Measurements from ENCODE around the gene PANX2.
"Not testable (repeated sequence)": the region's sequence is repeated elsewhere in the genome, so short reads cannot be mapped to it uniquely, and the experiment has no call there.

PANX2 gene

DNA sequence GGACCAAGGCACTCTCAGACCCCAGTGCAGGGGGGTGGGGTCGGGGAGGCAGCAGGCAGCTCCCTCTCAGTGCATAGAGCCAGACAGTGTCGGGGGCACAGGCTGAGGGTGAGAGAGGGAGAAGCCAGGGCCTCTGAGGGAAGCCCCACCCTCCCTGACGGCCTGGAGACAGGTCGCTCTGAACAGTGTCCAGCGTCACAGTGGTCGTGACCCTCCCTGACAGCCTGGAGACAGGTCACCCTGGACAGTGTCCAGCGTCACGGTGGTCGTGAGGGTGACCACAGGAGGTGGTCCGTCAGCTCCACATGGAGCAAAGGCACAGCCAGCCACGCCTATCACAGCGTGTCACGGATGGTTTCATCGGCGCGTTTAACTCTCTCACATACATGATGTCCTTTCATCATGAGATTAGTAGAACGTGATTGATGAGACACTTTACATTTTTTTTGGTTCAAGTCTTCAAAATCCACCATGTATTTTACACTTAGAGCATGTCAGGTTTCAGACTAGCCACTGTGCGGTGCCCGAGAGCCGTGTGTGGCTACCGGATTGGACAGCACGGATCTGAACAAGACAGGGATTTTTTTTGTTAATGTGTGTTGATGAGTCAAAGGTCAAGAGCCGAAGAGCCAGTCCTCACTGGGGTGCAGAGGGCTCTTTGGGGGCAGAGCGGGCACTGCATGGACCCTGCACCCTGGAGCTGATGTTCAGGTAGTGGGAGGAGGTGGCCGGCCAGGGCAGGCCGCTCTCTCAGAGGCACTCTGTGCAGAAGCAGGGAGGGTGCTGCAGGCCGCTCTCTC is 23.9 kb upstream of the PANX2 start:
- in situ Hi-C loops (cut with MboI; ENCODE audit: low sequenced_read_pairs) = no loop called here

DNA sequence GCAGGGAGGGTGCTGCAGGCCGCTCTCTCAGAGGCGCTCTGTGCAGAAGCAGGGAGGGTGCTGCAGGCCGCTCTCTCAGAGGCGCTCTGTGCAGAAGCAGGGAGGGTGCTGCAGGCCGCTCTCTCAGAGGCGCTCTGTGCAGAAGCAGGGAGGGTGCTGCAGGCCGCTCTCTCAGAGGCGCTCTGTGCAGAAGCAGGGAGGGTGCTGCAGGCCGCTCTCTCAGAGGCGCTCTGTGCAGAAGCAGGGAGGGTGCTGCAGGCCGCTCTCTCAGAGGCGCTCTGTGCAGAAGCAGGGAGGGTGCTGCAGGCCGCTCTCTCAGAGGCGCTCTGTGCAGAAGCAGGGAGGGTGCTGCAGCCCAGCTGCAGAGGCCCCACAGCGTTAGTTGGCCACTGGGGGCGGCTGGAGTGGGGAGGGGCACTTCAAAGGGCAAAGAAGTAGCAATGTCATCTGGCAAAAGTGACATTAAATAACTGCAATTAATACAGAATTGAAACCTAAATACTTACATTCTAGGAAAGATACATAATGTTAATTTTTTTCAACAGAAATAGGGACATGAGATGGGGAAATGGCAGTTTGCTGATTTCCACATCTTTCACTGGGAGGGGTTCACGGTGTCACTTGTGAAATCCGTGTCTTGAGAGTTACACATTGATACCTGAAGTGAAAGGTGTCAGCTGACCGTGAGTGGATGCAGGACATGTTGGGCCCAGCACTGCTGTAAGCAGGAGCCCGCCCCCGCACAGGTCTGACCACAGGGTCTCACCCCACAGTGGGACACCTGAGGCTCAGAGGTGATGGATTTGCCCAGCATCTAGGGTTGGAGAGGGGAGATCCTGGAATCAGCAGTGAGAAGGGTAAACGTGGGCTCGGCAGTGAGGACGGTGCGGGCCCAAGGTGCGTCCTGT is 23.0 kb upstream of the PANX2 start:
- in situ Hi-C loops (cut with MboI; ENCODE audit: low sequenced_read_pairs) = not testable (repeated sequence)

DNA sequence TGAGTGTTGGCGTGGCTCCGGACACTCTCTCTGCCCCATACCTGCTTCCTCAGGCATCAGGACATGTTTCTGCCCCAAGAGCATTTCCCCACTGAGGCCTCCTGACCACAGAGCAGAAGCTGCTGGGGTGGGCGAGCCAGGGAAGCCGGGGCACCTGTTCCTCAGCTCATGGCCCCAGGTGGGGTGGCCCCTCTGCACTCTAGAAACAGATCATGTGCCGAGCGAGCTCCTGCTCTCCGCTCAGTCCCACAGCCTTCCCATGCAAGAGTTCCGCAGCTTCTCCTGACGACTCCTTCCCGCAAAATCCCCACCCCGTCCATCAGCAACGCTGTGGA is 22.4 kb upstream of the PANX2 start:
- in situ Hi-C loops (cut with MboI; ENCODE audit: low sequenced_read_pairs) = no loop called here

DNA sequence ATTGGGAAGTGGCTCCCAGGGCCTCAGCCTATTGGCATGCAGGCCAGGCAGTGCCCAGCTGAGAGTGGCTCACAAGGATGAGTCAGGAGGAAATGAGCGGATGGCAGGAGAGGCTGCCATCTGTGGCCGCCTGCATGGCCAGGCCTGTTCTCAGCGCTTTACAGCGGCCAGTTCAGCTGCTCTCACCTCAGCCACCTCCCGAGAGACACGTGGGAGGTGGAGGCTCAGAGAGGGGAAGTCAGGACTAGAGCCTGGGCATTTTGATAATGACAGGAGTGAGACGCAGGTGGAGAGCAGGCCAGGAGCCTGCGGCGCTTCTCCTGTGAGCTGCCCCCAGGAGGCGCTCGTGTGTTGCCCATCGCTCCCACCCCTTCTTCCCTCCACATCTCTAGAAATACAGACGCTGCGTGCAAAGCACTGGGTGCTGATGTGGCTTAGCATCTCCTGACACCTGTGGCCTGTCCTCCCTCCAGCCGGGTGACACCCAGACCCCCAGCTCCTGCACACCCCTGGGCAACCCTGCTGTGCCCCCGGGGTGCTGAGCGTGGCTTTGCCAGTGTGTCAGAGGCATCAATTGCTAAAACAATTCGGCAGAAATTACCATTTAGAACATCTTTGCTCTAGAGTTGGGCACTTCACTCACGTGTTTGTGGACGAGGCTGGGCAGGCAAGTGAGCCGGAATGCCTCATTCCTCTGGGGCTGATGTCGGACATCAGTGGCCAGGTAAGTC is 21.4 kb upstream of the PANX2 start:
- in situ Hi-C loops (cut with MboI; ENCODE audit: low sequenced_read_pairs) = no loop called here

DNA sequence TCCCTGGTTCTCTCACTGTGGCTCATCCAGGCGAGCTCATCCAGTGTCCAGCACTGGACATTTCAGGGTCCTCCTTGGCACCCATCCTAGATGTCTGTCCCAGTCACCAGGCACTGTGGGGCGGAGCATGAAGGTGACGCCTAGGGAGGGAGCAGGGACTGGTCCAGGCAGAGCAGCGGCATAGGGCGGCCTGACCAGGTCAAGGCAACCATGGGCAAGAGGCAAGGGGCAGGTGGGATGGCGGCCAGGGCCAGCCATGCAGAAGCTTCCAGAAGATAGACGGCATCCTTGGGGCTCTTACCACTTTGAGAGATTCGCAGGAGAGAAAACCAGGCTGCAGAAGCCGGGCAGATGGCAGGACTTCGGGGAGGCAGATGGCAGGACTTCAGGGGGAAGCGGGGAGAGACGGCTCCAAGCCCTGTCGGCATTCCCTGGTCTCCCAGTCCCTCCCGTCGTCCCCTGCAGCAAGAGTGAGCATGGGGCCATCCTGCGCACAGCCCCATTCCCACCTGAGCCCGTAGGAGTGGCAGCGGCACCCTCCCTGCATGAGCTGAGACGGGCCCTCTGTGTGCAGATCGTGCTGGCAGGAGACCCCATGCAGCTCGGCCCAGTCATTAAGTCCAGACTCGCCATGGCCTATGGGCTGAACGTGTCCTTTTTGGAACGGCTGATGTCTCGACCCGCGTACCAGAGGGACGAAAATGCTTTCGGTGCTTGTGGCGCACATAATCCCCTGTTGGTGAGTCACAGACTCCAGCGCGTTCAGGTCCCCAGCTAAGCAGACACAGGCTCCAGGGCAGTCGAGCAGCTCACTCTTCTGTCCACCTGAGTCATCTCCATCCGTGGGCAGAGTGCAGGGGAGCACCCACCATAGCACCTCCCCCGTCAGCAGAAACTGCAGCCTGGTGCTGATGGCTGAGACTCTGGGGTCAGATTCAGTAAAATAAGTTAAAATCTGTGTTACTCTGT is 20.1 kb upstream of the PANX2 start:
- in situ Hi-C loops (cut with MboI; ENCODE audit: low sequenced_read_pairs) = no loop called here

DNA sequence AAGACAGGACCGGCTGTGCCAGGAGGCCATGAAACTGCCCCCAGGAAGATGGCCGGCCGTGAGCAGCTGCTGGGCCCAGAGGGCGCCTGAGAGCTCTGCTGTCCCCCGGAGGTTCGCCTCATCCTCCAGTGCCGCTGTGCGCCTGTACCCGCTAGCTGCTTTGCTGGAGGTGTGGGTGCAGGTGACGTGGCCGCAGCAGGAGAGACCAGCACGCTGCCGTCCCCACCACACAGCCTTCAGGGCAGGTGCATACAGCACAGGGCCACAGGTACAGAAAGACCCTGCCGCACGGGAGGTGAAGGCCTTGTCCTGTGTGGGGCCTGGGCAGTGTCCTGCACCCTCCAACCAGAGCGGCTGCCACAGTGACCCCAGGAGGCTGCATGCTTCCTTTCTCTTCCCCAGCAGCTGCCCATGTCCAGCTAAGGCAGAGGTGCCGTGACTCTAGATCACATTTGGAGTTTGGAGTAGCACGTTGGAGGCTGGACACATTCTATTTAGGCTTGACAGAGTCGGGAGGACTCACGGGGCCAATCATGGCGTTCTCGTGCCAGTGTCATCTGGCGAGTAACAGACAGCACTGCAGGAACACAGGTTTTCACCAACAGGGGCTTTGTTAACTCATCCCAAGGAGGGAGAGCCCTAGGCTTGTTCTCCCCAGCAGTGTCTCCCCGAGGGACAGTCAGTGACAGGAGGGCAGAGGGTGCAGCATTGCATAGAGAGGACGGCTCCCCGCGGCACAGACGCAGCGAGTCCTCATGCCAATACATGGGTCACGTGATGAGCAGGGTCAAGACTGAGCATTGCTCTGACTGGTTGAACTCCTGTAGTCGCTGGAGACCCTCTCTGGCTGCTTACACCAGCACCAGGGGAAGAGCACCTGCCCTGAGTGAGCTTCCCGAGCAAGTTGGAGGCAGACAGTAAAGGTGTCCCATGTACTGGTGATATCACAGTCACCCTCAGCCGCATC is 18.7 kb upstream of the PANX2 start:
- in situ Hi-C loops (cut with MboI; ENCODE audit: low sequenced_read_pairs) = no loop called here

DNA sequence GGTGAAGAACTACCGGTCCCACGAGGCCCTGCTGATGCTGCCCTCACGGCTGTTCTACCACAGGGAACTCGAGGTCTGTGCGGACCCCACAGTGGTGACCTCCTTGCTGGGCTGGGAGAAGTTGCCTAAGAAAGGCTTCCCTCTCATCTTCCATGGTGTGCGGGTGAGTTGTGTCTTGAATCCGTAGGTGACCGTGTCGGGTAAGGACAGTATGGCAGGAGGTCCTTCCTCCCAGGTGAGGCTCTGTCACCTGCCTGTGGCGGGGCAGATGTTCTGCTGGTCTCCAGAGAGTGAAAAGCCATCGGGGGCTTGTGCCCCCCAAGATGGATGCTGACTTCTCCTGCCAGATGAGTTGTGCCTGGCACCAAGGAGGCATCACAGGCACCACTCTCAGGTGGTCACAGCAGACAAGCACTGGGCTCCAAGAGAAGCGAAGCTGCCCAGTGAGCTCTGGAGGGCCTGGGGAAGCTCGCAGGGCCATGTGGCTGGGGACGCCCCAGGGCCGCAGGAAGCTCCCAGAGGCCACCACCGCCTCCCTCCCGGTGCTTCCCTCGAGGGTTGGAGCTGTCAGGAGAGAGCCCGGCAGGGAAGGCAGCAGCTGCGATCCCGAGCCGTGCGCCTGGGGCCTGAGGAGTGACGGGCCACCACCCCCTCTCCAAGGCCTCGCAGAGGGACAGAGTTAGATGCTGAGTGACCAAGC is 17.3 kb upstream of the PANX2 start:
- in situ Hi-C loops (cut with MboI; ENCODE audit: low sequenced_read_pairs) = no loop called here

DNA sequence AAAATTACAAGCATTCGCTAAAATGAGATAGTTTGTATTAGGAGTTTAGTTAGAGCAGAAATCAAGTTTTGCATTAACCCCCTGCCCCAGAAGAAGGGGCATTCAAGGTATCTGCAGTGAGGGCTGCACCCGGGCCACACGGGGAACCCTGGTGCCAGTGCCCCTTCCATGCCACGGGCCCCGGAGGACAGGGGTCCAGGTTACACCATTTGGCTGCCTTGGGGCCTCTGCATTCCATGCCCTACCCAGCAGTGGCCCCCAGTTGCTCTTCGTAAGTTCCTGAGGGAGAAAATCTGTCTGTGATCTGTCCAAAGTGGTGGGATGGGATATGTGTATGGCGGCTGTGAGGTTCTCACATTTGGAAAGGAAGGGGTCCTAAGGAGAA is 16.8 kb upstream of the PANX2 start:
- in situ Hi-C loops (cut with MboI; ENCODE audit: low sequenced_read_pairs) = no loop called here

DNA sequence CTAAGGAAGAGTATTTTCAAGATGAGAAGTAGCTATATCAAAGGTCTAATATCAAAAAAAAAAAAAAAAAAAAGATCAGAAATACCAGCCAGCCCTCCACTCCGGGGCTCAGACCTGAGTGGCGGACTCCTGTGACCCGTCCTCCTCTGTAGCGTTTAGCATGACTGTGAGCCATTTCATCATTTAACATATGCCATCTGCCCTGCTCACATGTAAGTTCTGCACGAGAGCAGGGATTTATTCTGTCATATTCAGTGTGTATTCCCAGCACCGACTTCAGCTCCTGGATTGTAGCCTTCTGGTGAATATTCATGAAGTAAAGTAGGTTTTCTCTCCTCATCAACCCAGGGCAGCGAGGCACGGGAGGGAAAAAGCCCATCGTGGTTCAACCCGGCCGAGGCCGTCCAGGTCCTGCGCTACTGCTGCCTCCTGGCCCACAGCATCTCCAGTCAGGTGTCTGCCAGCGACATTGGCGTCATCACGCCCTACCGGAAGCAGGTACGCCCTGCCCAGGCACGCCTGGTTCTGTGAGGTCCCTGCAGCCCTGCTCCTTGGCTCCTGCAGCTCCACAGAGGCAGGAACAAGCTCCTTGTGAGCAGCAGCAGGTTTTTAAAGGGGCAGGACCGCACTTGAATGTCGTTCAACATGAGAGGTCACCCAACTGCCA is 12.7 kb upstream of the PANX2 start:
- in situ Hi-C loops (cut with MboI; ENCODE audit: low sequenced_read_pairs) = no loop called here

DNA sequence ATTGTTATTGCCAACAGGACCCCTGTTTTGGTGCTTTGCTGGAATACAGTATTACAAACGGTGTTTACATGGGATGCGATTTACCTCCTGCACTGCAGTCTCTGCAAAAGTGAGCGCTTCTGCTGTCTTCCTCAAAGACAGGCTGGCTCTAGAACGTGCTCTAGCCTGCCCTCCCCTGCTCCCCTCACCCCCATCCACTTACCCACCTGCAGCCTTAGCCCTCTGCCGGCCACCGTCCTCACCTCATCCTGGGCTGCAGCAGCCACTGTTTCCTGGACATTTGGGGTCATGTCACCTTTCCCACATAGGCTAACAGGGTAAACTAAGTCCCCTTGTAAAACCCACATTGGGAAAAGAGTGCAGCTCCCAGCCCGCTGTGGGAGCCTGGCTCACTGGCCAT is 9.6 kb upstream of the PANX2 start:
- in situ Hi-C loops (cut with MboI; ENCODE audit: low sequenced_read_pairs) = no loop called here

DNA sequence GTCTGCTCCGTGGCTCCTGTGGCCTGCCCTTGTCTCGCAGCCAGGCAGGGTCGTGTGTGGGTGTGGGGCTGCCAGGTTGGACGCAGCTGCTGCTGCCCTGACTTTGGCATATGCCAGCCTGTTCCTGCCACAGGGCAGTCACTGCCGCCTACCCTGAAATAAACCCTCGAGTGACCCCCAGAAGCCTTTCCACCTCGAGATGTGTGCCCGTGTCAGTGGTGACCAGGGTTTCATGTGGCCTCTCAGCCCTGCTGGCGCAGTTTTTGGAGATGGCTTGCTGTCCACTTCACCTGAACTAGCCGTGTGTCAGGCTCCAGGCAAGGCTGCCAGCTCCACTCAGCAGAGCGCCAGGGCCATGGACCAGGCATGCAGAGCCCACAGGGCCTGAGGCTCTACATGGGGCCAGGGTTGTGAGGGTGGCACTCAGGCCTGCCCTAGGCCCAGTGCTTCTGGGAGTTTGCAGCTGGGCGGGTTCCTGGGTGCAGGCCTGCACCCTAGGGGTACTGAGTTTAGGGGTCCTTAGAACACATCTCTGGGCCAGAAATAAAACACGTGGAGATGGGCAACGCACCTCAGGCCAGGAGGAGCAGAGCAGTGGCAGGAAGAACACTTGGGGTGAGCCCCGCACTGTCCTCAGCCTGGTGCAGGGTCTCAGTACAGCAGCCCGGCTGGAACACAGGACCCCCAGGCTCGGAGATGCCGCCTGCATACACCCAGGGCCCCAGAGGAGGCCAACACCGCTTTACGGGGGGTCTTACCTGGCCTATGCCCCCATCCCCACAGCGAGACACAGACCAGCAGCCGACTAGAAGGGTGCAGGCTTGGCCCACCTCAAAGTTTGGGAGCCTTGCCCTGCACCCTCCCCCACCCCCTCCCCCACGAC is 8.8 kb upstream of the PANX2 start:
- in situ Hi-C loops (cut with MboI; ENCODE audit: low sequenced_read_pairs) = no loop called here

DNA sequence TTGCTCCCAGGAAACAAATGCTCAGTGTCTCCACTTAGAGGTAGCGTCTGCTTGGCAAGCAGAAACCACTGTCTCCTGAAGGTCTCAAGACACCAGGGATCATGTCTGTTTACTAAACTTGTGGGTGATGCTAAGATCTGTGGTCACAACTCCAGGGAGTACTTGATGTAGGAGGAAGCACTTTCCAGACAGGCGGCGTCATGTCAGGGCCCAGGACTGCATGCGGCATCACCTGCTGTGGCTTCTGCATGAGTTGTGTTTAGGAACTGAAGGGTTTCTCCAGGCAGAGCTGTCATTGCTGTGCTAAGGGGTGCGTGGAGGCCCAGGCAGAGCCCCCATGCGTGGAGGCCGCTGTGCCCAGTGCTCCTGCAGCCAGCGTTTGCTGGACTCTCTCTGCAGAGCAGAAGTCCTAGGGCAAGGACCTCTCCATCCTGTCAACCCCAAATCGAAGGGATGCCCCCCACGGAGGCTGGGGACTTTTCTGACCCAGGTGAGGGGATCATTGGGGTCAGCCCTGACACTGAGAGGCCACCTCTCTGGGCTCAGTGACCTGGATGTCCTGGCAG is 8.1 kb upstream of the PANX2 start:
- in situ Hi-C loops (cut with MboI; ENCODE audit: low sequenced_read_pairs) = no loop called here

DNA sequence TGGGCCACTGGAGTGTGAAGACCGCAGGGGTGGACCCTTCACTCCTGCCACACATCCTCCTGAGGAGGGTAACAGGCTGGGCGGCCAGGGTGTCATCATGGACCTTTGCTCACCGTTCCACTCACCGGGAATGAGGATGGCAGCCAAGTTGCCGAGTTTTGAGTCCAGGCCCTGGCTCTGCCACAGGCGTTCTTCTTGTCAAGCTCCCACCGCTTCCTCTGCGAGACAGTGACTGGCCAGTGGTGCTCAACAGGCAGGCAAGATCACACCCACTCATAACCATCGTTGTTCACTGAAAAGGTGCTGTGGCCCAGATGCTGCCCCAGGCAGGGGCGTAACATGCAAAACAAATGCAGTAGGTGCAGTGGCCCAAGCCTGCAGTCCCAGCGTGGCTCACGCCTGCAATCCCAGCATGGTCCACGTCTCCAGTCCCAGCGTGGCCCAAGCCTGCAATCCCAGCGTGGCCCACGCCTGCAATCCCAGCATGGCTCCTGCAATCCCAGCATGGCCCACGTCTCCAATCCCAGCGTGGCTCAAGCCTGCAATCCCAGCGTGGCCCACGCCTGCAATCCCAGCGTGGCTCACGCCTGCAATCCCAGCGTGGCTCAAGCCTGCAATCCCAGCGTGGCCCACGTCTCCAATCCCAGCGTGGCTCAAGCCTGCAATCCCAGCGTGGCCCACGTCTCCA is 5.0 kb upstream of the PANX2 start:
- in situ Hi-C loops (cut with MboI; ENCODE audit: low sequenced_read_pairs) = no loop called here

DNA sequence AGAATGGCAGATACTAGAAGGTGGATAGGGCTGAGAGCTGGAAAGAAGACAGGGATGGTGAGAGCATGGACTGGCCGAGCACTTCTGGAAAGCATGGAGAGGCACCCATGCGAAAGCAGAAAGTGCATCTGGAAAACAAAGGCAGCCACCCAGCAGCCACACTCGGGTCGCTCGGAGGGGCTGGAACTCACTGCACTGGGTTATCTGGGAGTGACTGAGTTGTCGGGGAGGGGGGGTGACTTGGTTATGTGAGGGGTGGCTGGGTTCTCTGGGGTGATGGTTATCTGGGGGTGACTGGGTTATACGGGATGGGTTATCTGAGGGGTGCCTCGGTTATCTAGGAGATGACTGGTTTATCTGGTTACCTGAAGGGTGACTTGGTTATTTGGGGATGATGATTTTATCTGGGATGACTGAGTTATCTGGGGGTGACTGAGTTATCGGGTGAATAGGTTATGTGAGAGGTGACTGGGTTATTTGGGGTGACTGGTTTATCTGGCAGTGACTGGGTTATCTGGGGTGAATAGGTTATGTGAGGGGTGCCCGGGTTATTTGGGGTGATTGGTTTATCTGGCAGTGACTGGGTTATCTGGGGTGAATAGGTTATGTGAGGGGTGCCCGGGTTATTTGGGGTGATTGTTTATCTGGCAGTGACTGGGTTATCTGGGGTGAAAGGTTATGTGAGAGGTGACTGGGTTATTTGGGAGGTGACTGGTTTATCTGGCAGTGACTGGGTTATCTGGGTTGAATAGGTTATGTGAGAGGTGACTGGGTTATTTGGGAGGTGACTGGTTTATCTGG is 2.6 kb upstream of the PANX2 start:
- in situ Hi-C loops (cut with MboI; ENCODE audit: low sequenced_read_pairs) = no loop called here

DNA sequence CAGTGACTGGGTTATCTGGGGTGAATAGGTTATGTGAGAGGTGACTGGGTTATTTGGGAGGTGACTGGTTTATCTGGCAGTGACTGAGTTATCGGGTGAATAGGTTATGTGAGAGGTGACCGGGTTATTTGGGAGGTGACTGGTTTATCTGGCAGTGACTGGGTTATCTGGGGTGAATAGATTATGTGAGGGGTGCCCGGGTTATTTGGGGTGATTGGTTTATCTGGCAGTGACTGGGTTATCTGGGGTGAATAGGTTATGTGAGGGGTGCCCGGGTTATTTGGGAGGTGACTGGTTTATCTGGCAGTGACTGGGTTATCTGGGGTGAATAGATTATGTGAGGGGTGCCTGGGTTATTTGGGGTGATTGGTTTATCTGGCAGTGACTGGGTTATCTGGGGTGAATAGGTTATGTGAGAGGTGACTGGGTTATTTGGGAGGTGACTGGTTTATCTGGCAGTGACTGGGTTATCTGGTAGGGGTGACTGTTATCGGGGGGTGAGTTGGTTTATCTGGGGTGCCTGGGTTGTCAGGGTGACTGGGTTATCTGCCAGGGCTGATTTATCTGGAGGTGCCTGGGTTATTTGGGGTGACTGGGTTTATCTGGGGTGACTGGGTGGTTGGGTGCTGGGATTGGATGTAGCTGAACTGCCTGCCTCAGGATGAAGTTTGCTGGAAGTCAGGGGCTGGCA is 1.9 kb upstream of the PANX2 start:
- in situ Hi-C loops (cut with MboI; ENCODE audit: low sequenced_read_pairs) = not testable (repeated sequence)
